ENCODE data around the gene GFY. TPM values are rescaled to one million over a fixed set of nuclear protein-coding genes. Genes with fewer than 3 reads are reported as not detected.
A peak's percentile ranks its signal among the peaks of the same experiment; 100 is the strongest.

Gene GFY
- total and polyA plus RNA-seq, 9 of the 15 experiments (the other 6 are each of a cell fraction or from before 2014, with no cell fraction given), result 0.06 to 0.40 (median 0.19) TPM; not detected in 3

DNA sequence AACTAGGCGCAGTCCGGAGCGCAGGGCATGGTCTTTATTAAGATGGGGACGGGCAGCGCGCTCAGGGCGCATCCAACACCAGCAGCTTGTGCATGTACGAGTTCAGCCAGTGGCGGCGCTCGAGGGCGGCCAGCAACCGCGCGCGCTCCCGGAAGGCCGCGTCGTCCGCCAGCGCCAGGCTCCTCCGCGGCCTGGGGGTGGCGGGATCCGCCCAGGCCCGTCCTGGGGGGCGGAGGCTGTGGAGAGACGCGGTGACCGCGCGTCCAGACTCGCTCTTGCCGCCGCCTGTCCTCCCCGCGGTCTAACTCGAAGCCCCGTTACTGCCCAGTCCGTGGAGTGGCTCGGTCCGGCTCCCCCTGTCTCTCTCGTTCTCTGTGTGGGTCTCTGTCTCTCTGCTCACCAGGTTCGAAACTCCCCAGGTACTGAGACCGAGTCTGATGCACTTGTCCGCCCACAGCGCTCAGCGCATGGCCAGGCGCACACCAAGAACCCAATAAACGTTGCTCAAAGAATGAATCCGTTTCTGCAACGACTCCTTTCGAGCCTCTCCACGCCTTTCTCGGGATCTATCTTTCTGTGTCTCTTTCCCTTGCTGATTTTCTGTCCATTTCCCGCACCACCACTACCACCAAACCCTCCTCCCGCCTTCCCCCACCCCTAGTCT, 2.6 kb upstream of the GFY start (continued):
- TF ChIP-seq, protein P1, sequence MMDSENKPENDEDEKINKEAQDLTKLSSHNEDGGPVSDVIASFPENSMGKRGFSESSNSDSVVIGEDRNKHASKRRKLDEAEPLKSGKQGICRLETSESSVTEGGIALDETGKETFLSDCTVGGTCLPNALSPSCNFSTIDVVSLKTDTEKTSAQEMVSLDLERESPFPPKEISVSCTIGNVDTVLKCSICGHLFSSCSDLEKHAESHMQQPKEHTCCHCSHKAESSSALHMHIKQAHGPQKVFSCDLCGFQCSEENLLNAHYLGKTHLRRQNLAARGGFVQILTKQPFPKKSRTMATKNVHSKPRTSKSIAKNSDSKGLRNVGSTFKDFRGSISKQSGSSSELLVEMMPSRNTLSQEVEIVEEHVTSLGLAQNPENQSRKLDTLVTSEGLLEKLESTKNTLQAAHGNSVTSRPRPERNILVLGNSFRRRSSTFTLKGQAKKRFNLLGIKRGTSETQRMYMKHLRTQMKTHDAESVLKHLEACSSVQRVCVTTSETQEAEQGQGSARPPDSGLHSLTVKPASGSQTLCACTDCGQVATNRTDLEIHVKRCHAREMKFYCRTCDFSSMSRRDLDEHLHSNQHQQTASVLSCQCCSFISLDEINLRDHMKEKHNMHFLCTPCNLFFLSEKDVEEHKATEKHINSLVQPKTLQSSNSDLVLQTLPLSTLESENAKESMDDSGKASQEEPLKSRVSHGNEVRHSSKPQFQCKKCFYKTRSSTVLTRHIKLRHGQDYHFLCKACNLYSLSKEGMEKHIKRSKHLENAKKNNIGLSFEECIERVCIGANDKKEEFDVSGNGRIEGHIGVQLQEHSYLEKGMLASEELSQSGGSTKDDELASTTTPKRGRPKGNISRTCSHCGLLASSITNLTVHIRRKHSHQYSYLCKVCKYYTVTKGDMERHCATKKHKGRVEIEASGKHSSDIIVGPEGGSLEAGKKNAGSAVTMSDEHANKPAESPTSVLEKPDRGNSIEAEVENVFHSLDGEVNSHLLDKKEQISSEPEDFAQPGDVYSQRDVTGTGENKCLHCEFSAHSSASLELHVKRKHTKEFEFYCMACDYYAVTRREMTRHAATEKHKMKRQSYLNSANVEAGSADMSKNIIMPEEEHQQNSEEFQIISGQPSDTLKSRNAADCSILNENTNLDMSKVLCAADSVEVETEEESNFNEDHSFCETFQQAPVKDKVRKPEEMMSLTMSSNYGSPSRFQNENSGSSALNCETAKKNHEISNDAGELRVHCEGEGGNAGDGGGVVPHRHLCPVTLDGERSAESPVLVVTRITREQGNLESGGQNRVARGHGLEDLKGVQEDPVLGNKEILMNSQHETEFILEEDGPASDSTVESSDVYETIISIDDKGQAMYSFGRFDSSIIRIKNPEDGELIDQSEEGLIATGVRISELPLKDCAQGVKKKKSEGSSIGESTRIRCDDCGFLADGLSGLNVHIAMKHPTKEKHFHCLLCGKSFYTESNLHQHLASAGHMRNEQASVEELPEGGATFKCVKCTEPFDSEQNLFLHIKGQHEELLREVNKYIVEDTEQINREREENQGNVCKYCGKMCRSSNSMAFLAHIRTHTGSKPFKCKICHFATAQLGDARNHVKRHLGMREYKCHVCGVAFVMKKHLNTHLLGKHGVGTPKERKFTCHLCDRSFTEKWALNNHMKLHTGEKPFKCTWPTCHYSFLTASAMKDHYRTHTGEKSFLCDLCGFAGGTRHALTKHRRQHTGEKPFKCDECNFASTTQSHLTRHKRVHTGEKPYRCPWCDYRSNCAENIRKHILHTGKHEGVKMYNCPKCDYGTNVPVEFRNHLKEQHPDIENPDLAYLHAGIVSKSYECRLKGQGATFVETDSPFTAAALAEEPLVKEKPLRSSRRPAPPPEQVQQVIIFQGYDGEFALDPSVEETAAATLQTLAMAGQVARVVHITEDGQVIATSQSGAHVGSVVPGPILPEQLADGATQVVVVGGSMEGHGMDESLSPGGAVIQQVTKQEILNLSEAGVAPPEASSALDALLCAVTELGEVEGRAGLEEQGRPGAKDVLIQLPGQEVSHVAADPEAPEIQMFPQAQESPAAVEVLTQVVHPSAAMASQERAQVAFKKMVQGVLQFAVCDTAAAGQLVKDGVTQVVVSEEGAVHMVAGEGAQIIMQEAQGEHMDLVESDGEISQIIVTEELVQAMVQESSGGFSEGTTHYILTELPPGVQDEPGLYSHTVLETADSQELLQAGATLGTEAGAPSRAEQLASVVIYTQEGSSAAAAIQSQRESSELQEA (IDR thresholded peaks at IDR 0.05; ENCODE audit: low read depth), result 0 out of 2 replicates have a peak, but pooled peaks have one; percentile 28
- TF ChIP-seq, protein P2, sequence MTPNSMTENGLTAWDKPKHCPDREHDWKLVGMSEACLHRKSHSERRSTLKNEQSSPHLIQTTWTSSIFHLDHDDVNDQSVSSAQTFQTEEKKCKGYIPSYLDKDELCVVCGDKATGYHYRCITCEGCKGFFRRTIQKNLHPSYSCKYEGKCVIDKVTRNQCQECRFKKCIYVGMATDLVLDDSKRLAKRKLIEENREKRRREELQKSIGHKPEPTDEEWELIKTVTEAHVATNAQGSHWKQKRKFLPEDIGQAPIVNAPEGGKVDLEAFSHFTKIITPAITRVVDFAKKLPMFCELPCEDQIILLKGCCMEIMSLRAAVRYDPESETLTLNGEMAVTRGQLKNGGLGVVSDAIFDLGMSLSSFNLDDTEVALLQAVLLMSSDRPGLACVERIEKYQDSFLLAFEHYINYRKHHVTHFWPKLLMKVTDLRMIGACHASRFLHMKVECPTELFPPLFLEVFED (CRISPR knock-in tag; conservative IDR thresholded peaks at IDR 0.05), result no peak; the same call in 1 of the 2 replicates
- TF ChIP-seq FOSL1 (tag; conservative IDR thresholded peaks at IDR 0.05) (no peak), RFX7 (CRISPR knock-in tag; IDR thresholded peaks at IDR 0.05) (no peak), YY1 (IDR thresholded peaks at IDR 0.05; ENCODE audit: borderline replicate concordance in 1 of 3, control insufficient read depth in 1 of 3, extremely low read depth in 1 of 3, insufficient read depth in 3 of 3, insufficient read length in 1 of 3, insufficient replicate concordance in 2 of 3, low read depth in 1 of 3, low read length in 2 of 3) (peak in 2 of 3 experiments; percentile 37 to 55), DIDO1 (tag; IDR thresholded peaks at IDR 0.05; ENCODE audit: low read depth) (no peak), ZKSCAN3 (CRISPR knock-in tag; IDR thresholded peaks at IDR 0.05) (no peak), SP2 (IDR thresholded peaks at IDR 0.05; ENCODE audit: extremely low read depth, low read depth, low read length, poor library complexity, severe bottlenecking) (no peak), POLR3A (IDR thresholded peaks at IDR 0.05; ENCODE audit: borderline replicate concordance, extremely low read depth, insufficient read depth, insufficient read length) (no peak), SRF (CRISPR knock-in tag; IDR thresholded peaks at IDR 0.05) (peak in 1 of 2 experiments; percentile 47; a peak in 1 of 4 replicates), CCAR2 (IDR thresholded peaks at IDR 0.05; ENCODE audit: low read depth, low read length) (no peak), IRF2 (CRISPR knock-in tag; IDR thresholded peaks at IDR 0.05) (no peak)
- TF ChIP-seq, protein P3, sequence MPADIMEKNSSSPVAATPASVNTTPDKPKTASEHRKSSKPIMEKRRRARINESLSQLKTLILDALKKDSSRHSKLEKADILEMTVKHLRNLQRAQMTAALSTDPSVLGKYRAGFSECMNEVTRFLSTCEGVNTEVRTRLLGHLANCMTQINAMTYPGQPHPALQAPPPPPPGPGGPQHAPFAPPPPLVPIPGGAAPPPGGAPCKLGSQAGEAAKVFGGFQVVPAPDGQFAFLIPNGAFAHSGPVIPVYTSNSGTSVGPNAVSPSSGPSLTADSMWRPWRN (IDR thresholded peaks at IDR 0.05; ENCODE audit: low read depth), result no peak
